H1 (cell line): Measurements from ENCODE around the gene RABL6. TPM values are rescaled to one million over a fixed set of nuclear protein-coding genes. Genes with fewer than 3 reads are reported as not detected.

Experiments used
- CTBP2 ChIP-seq: IDR thresholded peaks from 2 replicates; pipeline ENCODE4 v1.7.0; 2011; ENCODE audit warnings: borderline replicate concordance, mild to moderate bottlenecking, moderate library complexity, mixed read lengths, low read length; ENCODE audit not compliant: insufficient read depth, insufficient read length
- KDM4A ChIP-seq: IDR thresholded peaks from one replicate; pipeline ENCODE4 v1.7.1; 2012; ENCODE audit warnings: low read depth, mild to moderate bottlenecking, moderate library complexity, low read length, inconsistent platforms; ENCODE audit not compliant: severe bottlenecking
- SP2 ChIP-seq: IDR thresholded peaks from 2 replicates; pipeline ENCODE4 v1.6.1; 2012; ENCODE audit warnings: mild to moderate bottlenecking, low read length, inconsistent platforms
- polyA plus RNA-seq, 7 experiments: library from polyadenylated mRNA; depleted of rRNA in 3 of 7; stranded (reverse) in 5 of 7; unstranded in 2 of 7; fragments of >200 nt in 5 of 7; fragments of 200-250 nt in 2 of 7; gene quantifications; 1 replicate in 5 of 7; 2 replicates in 1 of 7; 4 replicates in 1 of 7; pipeline versions ENCODE4 v1.2.1 to v1.2.3, GENCODE V29; 2011 to 2013; ENCODE audit warnings: missing spikeins in 2 of 7, mixed read lengths in 2 of 7
- total RNA-seq: library from RNA; stranded (reverse); fragmentation: NEBNext Ultra II Directional; extraction: Animal tissue kit (Norgen Biotek cat#: 25700); gene quantifications from 2 replicates; pipeline ENCODE4 v1.2.1, GENCODE V29; 2021

Gene RABL6
- total and polyA plus RNA-seq, 2 of the 8 experiments (the other 6 are each of a cell fraction or from before 2014, with no cell fraction given): 70.1 to 130 TPM

- no peak for TF ChIP-seq CTBP2
- no peak for TF ChIP-seq KDM4A
- TF ChIP-seq SP2: no peak
Observed at GRCh38 chr9:136867480-136867879, 59.7 kb downstream of the RABL6 start (continued).
